Motor neuron (in vitro differentiated cells): Measurements from ENCODE around the gene C11orf52. TPM values are rescaled to one million over a fixed set of nuclear protein-coding genes. Genes with fewer than 3 reads are reported as not detected.
A peak's percentile ranks its signal among the peaks of the same experiment; 100 is the strongest.
"Not testable (repeated sequence)": the region's sequence is repeated elsewhere in the genome, so short reads cannot be mapped to it uniquely, and the experiment has no call there.

Experiments
- ATAC-seq, 8 experiments: fragments of 200-7000 bp; cut with Tn5 transposase; replicated peaks in 6 of 8; 2 replicates each; pipeline ENCODE4 v1.8.0; 2021; ENCODE audit warnings: mild to moderate bottlenecking in 8 of 8, moderate library complexity in 8 of 8
- H3K27ac ChIP-seq, 2 donors: fragments of 250-450 bp; sonication (Bioruptor Pico); 2 replicates each; pipeline ENCODE4 v1.9.0; 2021; ENCODE audit warnings: antibody characterized with exemption in 2 of 2, mild to moderate bottlenecking in 2 of 2, moderate library complexity in 1 of 2
- H3K4me1 ChIP-seq, 2 donors: fragments of 250-450 bp; sonication (Bioruptor Pico); replicated peaks in 1 of 2; 2 replicates each; pipeline ENCODE4 v1.6.1; 2021; ENCODE audit warnings: antibody characterized with exemption in 2 of 2, mild to moderate bottlenecking in 2 of 2, moderate library complexity in 1 of 2
- H3K4me3 ChIP-seq, 5 donors: fragments of 250-450 bp; sonication (Bioruptor Pico); 2 replicates each; pipeline ENCODE4 v1.9.0; 2021; ENCODE audit warnings: antibody characterized with exemption in 5 of 5, mild to moderate bottlenecking in 5 of 5, moderate library complexity in 4 of 5
- WGBS, 10 experiments: fragments of 450-650 bp; shearing (Covaris generic); methylation state at CpG; one replicate each; pipeline ENCODE4 v1.0.0; 2022; 5-methylcytosine and 5-hydroxymethylcytosine counted together
- in situ Hi-C, 9 experiments: fragments of 400-800 bp; cut with MboI; loops; one replicate each; pipeline ENCODE4 v1.15.0; 2021; ENCODE audit warnings: low sequenced_read_pairs in 9 of 9, low pct_unique_long_range_greater_than_20kb in 2 of 9; ENCODE audit not compliant: unreplicated experiment in 9 of 9
- total RNA-seq, 8 experiments: library from RNA; unstranded; fragments of 300-600 nt; gene quantifications; 2 replicates each; pipeline versions ENCODE4 v1.2.3 to v1.2.4, GENCODE V29; 2022

Gene C11orf52
- total RNA-seq, 8 experiments from 2014 or later, result 0.27 to 7.3 (median 0.55) TPM

- H3K4me3 ChIP-seq, result no peak overlapping the region
- peaks cover under 1 to 7% of the 10 kb centered on the region in 2 donors for H3K4me1 ChIP-seq
- WGBS, 10 experiments, result 0 to 100% (median 93%) methylated on average over 1 to 2 of the region's 2 CpGs; no CpG with 5 or more reads in 1 of the 10 experiments
- no peak for ATAC-seq
- H3K27ac ChIP-seq, result no peak overlapping the region
- in situ Hi-C loops, result no loop called here
Measured at GRCh38 chr11:111917312-111917711, 1.4 kb upstream of the C11orf52 start.

GRCh38 chr11:111917788-111918187 is 925 bp upstream of the C11orf52 start:
- no peak overlapping the region for H3K4me3 ChIP-seq
- in situ Hi-C loops, result no loop called here
- 87 to 100% (median 100%) methylated on average over 1 to 3 of the region's 3 CpGs; no CpG with 5 or more reads in 3 of the 10 experiments for WGBS, 10 experiments

GRCh38 chr11:111920908-111921307 is 2.2 kb downstream of the C11orf52 start:
- no peak overlapping the region for H3K27ac ChIP-seq
- no peak for ATAC-seq

More at GRCh38 chr11:111917788-111918187, 925 bp upstream of the C11orf52 start:
- no peak for ATAC-seq
- H3K27ac ChIP-seq, result no peak overlapping the region
- peaks cover 0 to 5% of the 10 kb centered on the region in 2 donors for H3K4me1 ChIP-seq

DNA sequence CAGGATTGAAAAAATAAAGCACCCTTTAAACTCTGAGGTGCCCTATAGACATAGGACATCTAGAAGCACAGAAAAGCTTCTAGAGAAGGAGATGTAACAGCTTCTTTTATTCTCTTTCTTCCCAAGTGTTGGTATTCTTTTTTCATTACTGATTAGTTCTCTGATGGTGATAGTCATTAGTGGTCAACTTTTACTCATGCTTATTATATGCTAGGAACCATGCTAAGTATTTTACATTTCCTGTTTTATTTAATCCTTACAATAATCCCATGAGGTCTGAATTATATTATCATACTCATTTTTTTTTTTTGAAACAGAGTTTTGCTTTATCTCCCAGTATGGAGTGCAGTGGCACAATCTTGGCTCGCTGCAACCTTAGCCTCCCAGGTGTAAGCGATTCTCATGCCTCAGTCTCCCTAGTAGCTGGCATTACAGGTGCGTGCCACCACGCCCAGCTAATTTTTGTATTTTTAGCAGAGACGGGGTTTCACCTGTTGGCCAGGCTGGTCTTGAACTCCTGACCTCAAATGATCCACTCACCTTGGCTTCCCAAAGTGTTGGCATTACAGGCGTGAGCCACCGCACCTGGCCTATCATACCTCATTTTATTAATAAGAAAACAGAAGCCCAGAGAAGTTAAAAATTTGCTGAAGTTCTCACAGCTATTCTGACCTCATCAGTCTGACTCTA is 3.0 kb downstream of the C11orf52 start:
- ATAC-seq, result no peak
- peaks cover 6 to 12% of the 10 kb centered on the region in 2 donors for H3K4me1 ChIP-seq
- H3K4me3 ChIP-seq, result no peak overlapping the region
- in situ Hi-C loops, result no loop called here
- WGBS, 10 experiments, result 83 to 100% (median 97%) methylated on average over 1 to 7 of the region's 7 CpGs
- H3K27ac ChIP-seq, result no peak overlapping the region

More at GRCh38 chr11:111920908-111921307, 2.2 kb downstream of the C11orf52 start:
- Histone ChIP-seq H3K4me3 (no peak overlapping the region), H3K4me1 (peaks cover 0 to 6% of the 10 kb centered on the region in 2 donors)
- 60 to 100% (median 84%) methylated on average over 1 to 2 of the region's 2 CpGs; no CpG with 5 or more reads in 1 of the 10 experiments for WGBS, 10 experiments
- in situ Hi-C loops, result no loop called here

DNA sequence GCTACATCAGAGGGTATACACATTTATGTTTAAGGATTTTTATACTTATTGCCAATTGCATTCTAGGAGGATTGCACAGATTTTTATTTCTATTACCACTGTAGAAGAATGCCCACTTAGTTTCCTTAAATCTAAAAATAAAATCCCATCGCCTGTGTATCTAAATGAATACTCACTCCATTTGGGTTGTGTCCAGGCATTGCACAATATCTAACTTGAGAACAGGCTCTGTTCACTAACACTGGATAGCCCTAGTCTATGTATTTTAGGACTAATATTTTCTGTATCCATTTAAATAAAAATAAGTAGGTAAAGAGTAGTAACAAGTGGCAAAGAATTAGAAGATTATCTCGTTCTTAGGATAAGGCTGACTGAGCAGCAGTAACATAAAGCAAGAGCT is 4.1 kb downstream of the C11orf52 start:
- 0 to 80% (median 50%) methylated on average over 1 to 2 of the region's 2 CpGs; no CpG with 5 or more reads in 3 of the 10 experiments for WGBS, 10 experiments
- H3K4me3 ChIP-seq, result no peak overlapping the region
- ATAC-seq, result peak in 2 of 8 experiments; percentile 2 to 4
- peaks cover 7 to 15% of the 10 kb centered on the region in 2 donors for H3K4me1 ChIP-seq
- no peak overlapping the region for H3K27ac ChIP-seq
- in situ Hi-C loops, result no loop called here

- in situ Hi-C loops, result no loop called here
- H3K4me3 ChIP-seq, result no peak overlapping the region
Measured at GRCh38 chr11:111923351-111923788, 4.7 kb downstream of the C11orf52 start.

GRCh38 chr11:111923951-111924350 is 5.2 kb downstream of the C11orf52 start:
- H3K27ac ChIP-seq, result no peak overlapping the region
- ATAC-seq, result peak in 1 of 8 experiments; percentile 1
- peaks cover 12 to 15% of the 10 kb centered on the region in 2 donors for H3K4me1 ChIP-seq
- no peak overlapping the region for H3K4me3 ChIP-seq
- in situ Hi-C loops, result no loop called here

More at GRCh38 chr11:111923351-111923788, 4.7 kb downstream of the C11orf52 start:
- no peak for ATAC-seq
- H3K27ac ChIP-seq, result no peak overlapping the region
- 0 to 90% (median 40%) methylated on average over 1 to 4 of the region's 5 CpGs; no CpG with 5 or more reads in 2 of the 10 experiments for WGBS, 10 experiments
- peaks cover 12 to 19% of the 10 kb centered on the region in 2 donors for H3K4me1 ChIP-seq

DNA sequence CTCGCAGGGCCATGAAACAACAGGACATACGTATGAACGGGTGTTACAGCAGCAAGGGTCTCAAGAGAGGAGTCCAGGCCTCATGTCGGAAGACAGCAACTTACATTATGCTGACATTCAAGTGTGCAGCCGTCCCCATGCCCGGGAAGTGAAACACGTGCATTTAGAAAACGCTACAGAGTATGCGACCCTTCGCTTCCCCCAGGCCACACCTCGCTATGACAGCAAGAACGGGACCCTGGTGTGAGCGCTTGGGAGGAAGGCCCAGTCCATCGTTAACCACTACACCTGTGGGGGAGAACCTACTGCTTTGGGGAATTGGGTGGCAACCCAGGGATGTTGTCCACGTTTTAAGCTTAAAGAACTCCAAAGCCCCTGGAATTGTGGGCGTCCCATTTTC is 7.2 kb downstream of the C11orf52 start:
- no peak for ATAC-seq
- Histone ChIP-seq H3K4me3 (no peak overlapping the region), H3K4me1 (peaks cover 12 to 16% of the 10 kb centered on the region in 2 donors), H3K27ac (no peak overlapping the region)
- 70 to 100% (median 98%) methylated on average over 1 to 12 of the region's 16 CpGs; no CpG with 5 or more reads in 2 of the 10 experiments for WGBS, 10 experiments
- in situ Hi-C loops, result no loop called here

DNA sequence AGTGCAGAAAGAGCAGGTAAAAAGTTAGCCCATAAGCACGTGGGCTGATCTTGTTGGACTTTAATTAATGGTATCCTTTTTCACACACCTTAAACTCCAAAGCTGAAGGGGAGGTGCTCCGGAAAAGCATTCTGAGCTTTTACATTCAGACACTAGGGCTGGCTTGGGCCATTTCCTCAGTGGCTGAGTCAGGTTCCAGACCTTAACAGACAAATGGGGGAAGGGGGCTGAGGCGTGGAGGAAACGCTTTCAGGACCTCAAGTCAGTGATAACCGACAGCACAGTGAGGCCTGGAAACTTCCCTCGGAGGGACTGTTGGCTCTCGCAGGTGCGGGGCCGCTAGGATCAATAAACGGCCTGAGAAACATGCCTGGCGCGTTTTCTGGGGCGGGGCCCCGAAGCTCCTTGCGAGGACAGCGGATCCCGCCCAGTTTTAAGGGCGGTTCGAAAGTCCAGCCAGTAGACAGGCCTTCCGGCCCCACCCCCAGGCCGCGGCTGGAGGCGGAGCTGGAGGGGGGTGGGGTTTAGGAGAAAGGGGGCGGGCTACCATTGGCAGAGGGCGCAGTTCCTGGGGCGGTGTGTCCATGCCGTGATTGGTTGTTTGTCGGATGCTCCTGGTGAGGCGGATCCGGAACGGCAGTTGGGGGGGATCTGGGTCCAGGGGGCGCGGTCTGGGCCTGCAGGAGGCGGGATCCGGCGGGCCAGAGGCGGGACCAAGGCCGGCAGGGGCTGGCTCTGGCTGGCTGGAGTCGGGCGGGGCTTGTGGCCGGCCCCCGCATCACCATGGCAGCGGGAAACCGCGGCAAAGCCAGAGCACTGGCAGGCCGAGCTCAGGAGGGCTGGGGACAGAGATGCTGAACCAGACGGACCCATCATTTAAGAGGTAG is 8.0 kb downstream of the C11orf52 start:
- Histone ChIP-seq H3K4me3 (peak overlapping the region; percentile 38 to 47 (median 41)), H3K4me1 (peaks cover 12 to 16% of the 10 kb centered on the region in 2 donors), H3K27ac (peak overlapping the region; percentile 10 to 19)
- in situ Hi-C loops, result no loop called here
- WGBS, 10 experiments, result 0 to 80% (median 2%) methylated on average over 1 to 11 of the region's 47 CpGs; no CpG with 5 or more reads in 3 of the 10 experiments
- peak; percentile 87 to 95 (median 93) for ATAC-seq

DNA sequence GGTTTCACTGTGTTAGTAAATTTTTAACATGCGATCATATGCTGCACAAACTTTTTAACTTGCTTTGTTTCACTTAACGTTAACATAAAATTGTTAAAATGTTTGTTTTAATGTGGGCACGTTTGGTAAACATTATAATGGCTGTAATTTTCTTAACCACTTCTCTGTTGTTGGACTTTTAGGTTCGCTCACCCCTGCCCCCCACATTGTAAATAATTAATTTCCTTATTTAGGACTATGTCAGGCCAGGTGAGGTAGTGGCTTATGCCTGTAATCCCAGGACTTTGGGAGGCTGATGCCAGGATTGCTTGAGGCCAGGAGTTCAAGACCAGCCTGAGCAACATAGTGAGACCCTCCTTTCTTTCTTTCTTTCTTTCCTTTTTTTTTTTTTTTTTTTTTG is 11.8 kb downstream of the C11orf52 start:
- WGBS, 10 experiments, result 10 to 100% (median 75%) methylated on average over 2 to 4 of the region's 4 CpGs; no CpG with 5 or more reads in 1 of the 10 experiments

GRCh38 chr11:111932611-111932950 is 13.9 kb downstream of the C11orf52 start:
- Histone ChIP-seq H3K4me3 (no peak overlapping the region), H3K4me1 (peaks cover 22 to 26% of the 10 kb centered on the region in 2 donors), H3K27ac (no peak overlapping the region)
- WGBS, 10 experiments, result 32 to 100% (median 100%) methylated on average over 1 to 2 of the region's 2 CpGs
- in situ Hi-C loops, result no loop called here
- no peak for ATAC-seq

More for the DNA sequence above, 11.8 kb downstream of the C11orf52 start:
- Histone ChIP-seq H3K27ac (no peak overlapping the region), H3K4me1 (peaks cover 19 to 21% of the 10 kb centered on the region in 2 donors), H3K4me3 (no peak overlapping the region)
- ATAC-seq, result no peak
- in situ Hi-C loops, result no loop called here

GRCh38 chr11:111933176-111933575 is 14.5 kb downstream of the C11orf52 start:
- peaks cover 21 to 26% of the 10 kb centered on the region in 2 donors for H3K4me1 ChIP-seq
- in situ Hi-C loops, ATAC-seq, H3K27ac ChIP-seq, H3K4me3 ChIP-seq: not testable (repeated sequence)
- 79 to 100% (median 96%) methylated on average over 2 to 11 of the region's 14 CpGs; no CpG with 5 or more reads in 3 of the 10 experiments for WGBS, 10 experiments

DNA sequence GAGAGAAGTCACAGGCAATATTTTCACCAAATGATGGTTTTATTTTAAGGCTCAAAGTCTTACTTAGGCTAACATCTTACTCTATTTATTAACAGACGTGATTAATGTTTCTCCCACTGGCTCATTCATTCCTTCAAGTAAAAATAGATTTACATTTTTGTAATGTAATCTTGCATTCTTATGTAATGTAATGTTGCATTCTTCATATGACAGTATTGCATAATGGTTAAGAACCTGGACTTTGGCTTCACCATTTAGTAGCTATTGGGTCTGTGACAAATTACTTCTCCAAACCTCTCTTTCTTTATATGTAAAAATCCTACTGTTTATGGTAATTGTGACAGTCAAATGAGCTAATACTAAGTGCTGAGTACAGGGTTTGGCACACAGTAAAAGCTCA is 15.2 kb downstream of the C11orf52 start:
- Histone ChIP-seq H3K4me1 (peaks cover 27 to 32% of the 10 kb centered on the region in 2 donors), H3K4me3 (no peak overlapping the region), H3K27ac (no peak overlapping the region)
- 0 to 100% (median 80%) methylated on average over 1 of the region's 1 CpG; no CpG with 5 or more reads in 1 of the 10 experiments for WGBS, 10 experiments
- peak in 1 of 8 experiments; percentile 9 for ATAC-seq
- in situ Hi-C loops, result no loop called here
